Fibroblast of lung (primary cell): ENCODE results near the gene FMNL1. TPM values are rescaled to one million over a fixed set of nuclear protein-coding genes. Genes with fewer than 3 reads are reported as not detected.

ENCODE experiments used
- DNase-seq, 2 donors: peaks; one replicate each; pipeline versions ENCODE4 v3.0.0 to v3.0.0-alpha.2; 2010; ENCODE audit warnings: low read depth in 2 of 2
- H2AFZ ChIP-seq: 2 replicates; pipeline ENCODE4 v1.5.1; 2012; ENCODE audit warnings: low read length, control low read depth, inconsistent platforms
- H3K27ac ChIP-seq: 2 replicates; pipeline ENCODE4 v1.5.1; 2011; ENCODE audit warnings: low read length, control low read depth; ENCODE audit not compliant: insufficient read depth
- H3K27me3 ChIP-seq: 2 replicates; pipeline ENCODE4 v1.5.1; 2011; ENCODE audit warnings: mild to moderate bottlenecking, low read length; ENCODE audit not compliant: control insufficient read depth, insufficient read depth
- H3K36me3 ChIP-seq: 2 replicates; pipeline ENCODE4 v1.5.1; 2011; ENCODE audit warnings: low read length; ENCODE audit not compliant: control insufficient read depth, insufficient read depth
- H3K4me1 ChIP-seq: 2 replicates; pipeline ENCODE4 v1.5.1; 2011; ENCODE audit warnings: low read length; ENCODE audit not compliant: control insufficient read depth, insufficient read depth; ENCODE audit errors: extremely low read depth
- H3K4me2 ChIP-seq: 2 replicates; pipeline ENCODE4 v1.5.1; 2011; ENCODE audit warnings: low read length, control low read depth; ENCODE audit not compliant: insufficient read depth; ENCODE audit errors: extremely low read depth
- H3K4me3 ChIP-seq, 4 experiments: fragments of 200-600 bp in 1 of 4; sonication (generic) in 1 of 4; replicated peaks in 1 of 4; 2 replicates each; pipeline ENCODE4 v1.5.1; 2011 to 2016; ENCODE audit warnings: low read length in 4 of 4, low read depth in 3 of 4, mild to moderate bottlenecking in 3 of 4, control low read depth in 2 of 4, inconsistent platforms in 1 of 4, mixed read lengths in 1 of 4; ENCODE audit not compliant: insufficient read depth in 1 of 4; ENCODE audit errors: control extremely low read depth in 1 of 4
- H3K79me2 ChIP-seq: 2 replicates; pipeline ENCODE4 v1.5.1; 2012; ENCODE audit warnings: mild to moderate bottlenecking, low read length, inconsistent platforms; ENCODE audit not compliant: control insufficient read depth, insufficient read depth
- H3K9ac ChIP-seq: 2 replicates; pipeline ENCODE4 v1.5.1; 2011; ENCODE audit warnings: mild to moderate bottlenecking, low read length, control low read depth; ENCODE audit not compliant: insufficient read depth
- H3K9me3 ChIP-seq: 2 replicates; pipeline ENCODE4 v1.5.1; 2012; ENCODE audit warnings: low read depth, low read length; ENCODE audit not compliant: control insufficient read depth, insufficient read depth
- H4K20me1 ChIP-seq: 2 replicates; pipeline ENCODE4 v1.5.1; 2011; ENCODE audit warnings: low read length; ENCODE audit not compliant: control insufficient read depth, insufficient read depth; ENCODE audit errors: extremely low read depth
- CTCF ChIP-seq, 2 donors: IDR thresholded peaks in 1 of 2; conservative IDR thresholded peaks in 1 of 2; 1 replicate in 1 of 2; 2 replicates in 1 of 2; pipeline ENCODE4 v1.5.1; 2011 to 2012; ENCODE audit warnings: low read length in 2 of 2, control low read depth in 1 of 2, inconsistent platforms in 1 of 2, low read depth in 1 of 2, mild to moderate bottlenecking in 1 of 2
- EZH2 ChIP-seq: IDR thresholded peaks from 2 replicates; pipeline ENCODE4 v1.5.1; 2012; ENCODE audit warnings: low read length, control low read depth, mild to moderate bottlenecking; ENCODE audit errors: missing control alignments
- polyA plus RNA-seq, 2 donors: library from polyadenylated mRNA; depleted of rRNA in 1 of 2; stranded (reverse) in 1 of 2; unstranded in 1 of 2; fragments of >200 nt; gene quantifications; 2 replicates each; pipeline ENCODE4 v1.2.1, GENCODE V29; 2011 to 2012; ENCODE audit warnings: missing spikeins in 1 of 2
- total RNA-seq: library from RNA; depleted of rRNA; stranded (reverse); fragments of >200 nt; gene quantifications from 2 replicates; pipeline ENCODE4 v1.2.1, GENCODE V29; 2014

Gene FMNL1
- total and polyA plus RNA-seq, 2 donors (not counting 1 experiment from before 2014, with no cell fraction given), result 1.1 to 2.8 TPM

- H3K4me1 ChIP-seq, result peaks cover 20% of the 10 kb centered on the region
- H2AFZ ChIP-seq, result no peak overlapping the region
- no peaks in the 10 kb centered on the region for H3K27me3 ChIP-seq
- no peak overlapping the region for H3K4me3 ChIP-seq
- H3K79me2 ChIP-seq, result peaks cover 13% of the 10 kb centered on the region
- DNase-seq, result no peak
- H3K9ac ChIP-seq, result no peak overlapping the region
- no peak overlapping the region for H3K27ac ChIP-seq
- H3K9me3 ChIP-seq, result no peaks in the 10 kb centered on the region
- no peaks in the 10 kb centered on the region for H4K20me1 ChIP-seq
- no peak overlapping the region for H3K4me2 ChIP-seq
- peaks cover 14% of the 10 kb centered on the region for H3K36me3 ChIP-seq
- TF ChIP-seq CTCF (conservative IDR thresholded peaks at IDR 0.05 in 1 of 2, IDR thresholded peaks at IDR 0.05 in 1 of 2; ENCODE audit: low read depth in 1 of 2, low read length in 2 of 2), result no peak
- no peak for TF ChIP-seq EZH2
These were observed 68.6 kb downstream of the FMNL1 start for GRCh38 chr17:45290269-45290765.

GRCh38 chr17:45291171-45291805 is 69.6 kb downstream of the FMNL1 start:
- Histone ChIP-seq H2AFZ (no peak overlapping the region), H3K9me3 (no peaks in the 10 kb centered on the region), H3K4me2 (no peak overlapping the region), H3K9ac (no peak overlapping the region), H3K27me3 (no peaks in the 10 kb centered on the region), H4K20me1 (no peaks in the 10 kb centered on the region), H3K27ac (no peak overlapping the region), H3K36me3 (peaks cover 14% of the 10 kb centered on the region), H3K79me2 (peaks cover 13% of the 10 kb centered on the region), H3K4me3 (no peak overlapping the region), H3K4me1 (peaks cover 24% of the 10 kb centered on the region)
- no peak for TF ChIP-seq EZH2
- no peak for TF ChIP-seq CTCF (conservative IDR thresholded peaks at IDR 0.05 in 1 of 2, IDR thresholded peaks at IDR 0.05 in 1 of 2; ENCODE audit: low read depth in 1 of 2, low read length in 2 of 2)
- DNase-seq, result no peak

GRCh38 chr17:45292696-45293412 is 71.2 kb downstream of the FMNL1 start:
- Histone ChIP-seq H3K79me2 (peaks cover 22% of the 10 kb centered on the region), H3K4me2 (peak overlapping the region; percentile 4), H3K4me1 (peaks cover 24% of the 10 kb centered on the region), H3K27ac (no peak overlapping the region), H3K4me3 (no peak overlapping the region), H4K20me1 (no peaks in the 10 kb centered on the region), H3K9ac (no peak overlapping the region), H2AFZ (no peak overlapping the region), H3K9me3 (no peaks in the 10 kb centered on the region), H3K36me3 (peaks cover 10% of the 10 kb centered on the region), H3K27me3 (no peaks in the 10 kb centered on the region)
- TF ChIP-seq CTCF (conservative IDR thresholded peaks at IDR 0.05 in 1 of 2, IDR thresholded peaks at IDR 0.05 in 1 of 2; ENCODE audit: low read depth in 1 of 2, low read length in 2 of 2), result no peak
- no peak for TF ChIP-seq EZH2
- no peak for DNase-seq
